Activated effector memory CD4-positive, alpha-beta T cell treated with anti-CD3 and anti-CD28 coated beads, Interleukin-2, amount 50 U/mL, for 16 hours (primary cell): ENCODE measurements around the gene OBSCN.

ENCODE experiments used
- DNase-seq: peaks from one replicate; pipeline ENCODE4 v3.0.0-alpha.2; 2020

The OBSCN gene

GRCh38 chr1:228279011-228279721 is 71.3 kb downstream of the OBSCN start:
- DNase-seq = no peak

GRCh38 chr1:228279722-228280105 is 71.9 kb downstream of the OBSCN start:
- no peak for DNase-seq

DNA sequence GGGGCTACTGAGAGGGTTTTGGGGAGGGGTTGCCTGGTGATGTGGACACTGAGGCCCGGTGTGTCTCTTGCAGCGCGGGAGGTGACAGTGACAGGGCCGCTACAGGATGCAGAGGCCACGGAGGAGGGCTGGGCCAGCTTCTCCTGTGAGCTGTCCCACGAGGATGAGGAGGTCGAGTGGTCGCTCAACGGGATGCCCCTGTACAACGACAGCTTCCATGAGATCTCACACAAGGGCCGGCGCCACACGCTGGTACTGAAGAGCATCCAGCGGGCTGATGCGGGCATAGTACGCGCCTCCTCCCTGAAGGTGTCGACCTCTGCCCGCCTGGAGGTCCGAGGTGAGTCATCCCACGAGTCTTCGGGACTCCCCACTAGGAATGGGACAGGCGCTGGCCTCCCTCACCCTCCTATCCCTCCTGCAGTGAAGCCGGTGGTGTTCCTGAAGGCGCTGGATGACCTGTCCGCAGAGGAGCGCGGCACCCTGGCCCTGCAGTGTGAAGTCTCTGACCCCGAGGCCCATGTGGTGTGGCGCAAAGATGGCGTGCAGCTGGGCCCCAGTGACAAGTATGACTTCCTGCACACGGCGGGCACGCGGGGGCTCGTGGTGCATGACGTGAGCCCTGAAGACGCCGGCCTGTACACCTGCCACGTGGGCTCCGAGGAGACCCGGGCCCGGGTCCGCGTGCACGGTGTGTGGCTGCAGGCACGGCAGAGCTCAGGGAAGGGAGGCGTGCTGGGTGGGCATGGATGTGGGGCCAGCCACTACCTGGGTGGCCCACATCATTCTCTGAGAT is 72.5 kb downstream of the OBSCN start:
- peak; percentile 60 for DNase-seq

- DNase-seq = no peak
These were observed 73.2 kb downstream of the OBSCN start for GRCh38 chr1:228280961-228281591.

- no peak for DNase-seq
These were observed 73.9 kb downstream of the OBSCN start for GRCh38 chr1:228281631-228282328.

GRCh38 chr1:228282329-228283042 is 74.6 kb downstream of the OBSCN start:
- DNase-seq = peak; percentile 45

GRCh38 chr1:228283043-228283371 is 75.2 kb downstream of the OBSCN start:
- DNase-seq = peak; percentile 48

DNA sequence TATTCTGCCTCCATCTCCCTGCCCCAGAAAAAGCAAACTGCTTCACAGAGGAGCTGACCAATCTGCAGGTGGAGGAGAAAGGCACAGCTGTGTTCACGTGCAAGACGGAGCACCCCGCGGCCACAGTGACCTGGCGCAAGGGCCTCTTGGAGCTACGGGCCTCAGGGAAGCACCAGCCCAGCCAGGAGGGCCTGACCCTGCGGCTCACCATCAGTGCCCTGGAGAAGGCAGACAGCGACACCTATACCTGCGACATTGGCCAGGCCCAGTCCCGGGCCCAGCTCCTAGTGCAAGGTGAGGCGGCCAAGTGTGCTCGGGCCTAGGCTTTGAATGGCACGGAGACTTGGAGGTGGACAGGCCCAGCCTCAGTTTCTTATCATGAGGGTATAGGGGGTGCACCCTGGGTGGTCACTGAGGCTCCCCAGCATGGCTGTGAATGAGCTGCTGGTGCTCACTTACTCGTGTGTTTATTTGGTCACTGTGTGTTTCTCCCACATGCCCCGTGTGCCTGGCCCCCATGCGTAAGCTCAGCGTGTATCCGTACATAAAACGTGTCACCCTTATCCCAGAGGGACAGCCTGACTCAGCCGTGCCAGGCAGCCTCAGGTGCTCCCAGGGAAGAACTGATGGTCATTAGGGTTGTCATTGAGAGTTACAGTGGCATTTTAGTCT is 75.8 kb downstream of the OBSCN start:
- peak; percentile 53 for DNase-seq

DNA sequence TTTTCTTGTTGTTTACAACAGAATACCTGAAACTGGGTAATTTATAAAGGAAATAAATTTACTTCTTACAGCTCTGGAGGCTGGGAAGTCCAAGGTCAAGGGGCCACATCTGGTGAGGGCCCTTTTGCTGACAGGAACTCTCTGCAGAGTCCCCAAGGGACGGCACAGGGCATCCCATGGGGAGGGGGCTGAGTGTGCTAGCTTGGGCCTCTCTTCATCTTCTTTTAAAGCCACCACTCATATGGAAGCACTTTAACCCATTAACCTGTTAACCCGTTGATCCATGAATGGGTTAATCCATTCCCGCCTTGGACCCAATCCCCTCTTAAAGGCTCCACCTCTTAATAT is 76.3 kb downstream of the OBSCN start:
- no peak for DNase-seq

- DNase-seq = peak; percentile 47
These were observed 76.7 kb downstream of the OBSCN start for GRCh38 chr1:228284521-228284920.

DNA sequence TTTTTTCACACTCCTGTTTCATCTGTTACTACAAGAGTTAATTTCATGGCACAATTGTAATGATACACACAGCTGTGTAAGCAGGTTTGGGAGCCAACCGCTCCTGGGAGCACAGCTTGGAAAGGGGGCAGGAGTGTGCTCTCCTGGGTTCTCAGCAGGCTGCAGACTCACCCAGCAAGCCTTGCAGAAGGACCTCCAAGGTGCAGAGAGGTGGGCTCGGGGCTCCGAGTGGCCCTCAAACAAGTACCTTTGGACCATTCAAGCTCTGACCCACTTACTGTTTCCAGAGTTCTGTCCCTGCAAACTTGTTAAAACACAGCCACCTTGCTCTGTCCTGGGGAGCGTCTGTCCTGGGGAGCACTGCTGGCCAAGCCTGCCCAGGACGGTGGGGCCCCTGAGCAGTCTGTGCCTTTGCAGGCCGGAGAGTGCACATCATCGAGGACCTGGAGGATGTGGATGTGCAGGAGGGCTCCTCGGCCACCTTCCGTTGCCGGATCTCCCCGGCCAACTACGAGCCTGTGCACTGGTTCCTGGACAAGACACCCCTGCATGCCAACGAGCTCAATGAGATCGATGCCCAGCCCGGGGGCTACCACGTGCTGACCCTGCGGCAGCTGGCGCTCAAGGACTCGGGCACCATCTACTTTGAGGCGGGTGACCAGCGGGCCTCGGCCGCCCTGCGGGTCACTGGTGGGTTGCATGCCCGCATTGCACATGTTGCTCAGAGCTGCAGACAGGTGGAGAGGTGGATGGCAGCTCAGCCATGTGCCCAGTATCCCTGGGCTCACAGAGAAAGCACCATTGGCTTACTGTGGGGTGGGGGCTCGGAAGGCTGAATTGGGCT is 78.0 kb downstream of the OBSCN start:
- peak; percentile 57 for DNase-seq

DNA sequence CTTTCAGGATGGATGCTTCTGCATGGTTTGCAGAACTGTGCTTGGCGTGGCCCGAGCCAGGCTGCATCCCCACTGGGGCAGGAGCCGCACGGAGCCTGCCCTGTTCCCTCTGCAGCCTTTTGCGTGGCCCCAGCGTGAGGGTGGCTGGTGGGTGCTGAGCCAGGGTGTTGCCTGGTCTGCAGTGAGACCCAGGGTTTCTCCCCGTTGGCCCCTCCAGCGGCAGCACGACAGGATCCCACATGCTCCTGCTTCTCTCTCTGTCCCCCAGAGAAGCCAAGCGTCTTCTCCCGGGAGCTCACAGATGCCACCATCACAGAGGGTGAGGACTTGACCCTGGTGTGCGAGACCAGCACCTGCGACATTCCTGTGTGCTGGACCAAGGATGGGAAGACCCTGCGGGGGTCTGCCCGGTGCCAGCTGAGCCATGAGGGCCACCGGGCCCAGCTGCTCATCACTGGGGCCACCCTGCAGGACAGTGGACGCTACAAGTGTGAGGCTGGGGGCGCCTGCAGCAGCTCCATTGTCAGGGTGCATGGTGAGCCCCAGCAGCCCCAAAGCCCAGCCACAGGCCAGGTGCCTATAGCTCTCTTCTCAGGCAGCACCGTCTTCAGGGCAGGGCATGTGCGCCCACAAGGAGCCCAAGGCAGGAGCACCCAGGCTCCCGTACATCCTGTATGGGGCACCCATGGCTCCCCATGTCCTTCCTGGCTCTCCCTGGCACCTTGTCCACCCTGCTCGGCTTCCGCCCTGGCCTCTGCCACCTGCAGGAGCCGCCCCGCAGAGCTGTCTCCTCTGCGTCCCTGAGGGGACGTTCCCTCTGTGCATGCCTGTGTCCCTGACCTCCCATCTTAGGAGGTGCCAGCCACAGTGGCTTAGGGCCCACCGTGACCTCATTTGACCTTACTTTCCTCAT is 78.9 kb downstream of the OBSCN start:
- peak; percentile 57 for DNase-seq

DNA sequence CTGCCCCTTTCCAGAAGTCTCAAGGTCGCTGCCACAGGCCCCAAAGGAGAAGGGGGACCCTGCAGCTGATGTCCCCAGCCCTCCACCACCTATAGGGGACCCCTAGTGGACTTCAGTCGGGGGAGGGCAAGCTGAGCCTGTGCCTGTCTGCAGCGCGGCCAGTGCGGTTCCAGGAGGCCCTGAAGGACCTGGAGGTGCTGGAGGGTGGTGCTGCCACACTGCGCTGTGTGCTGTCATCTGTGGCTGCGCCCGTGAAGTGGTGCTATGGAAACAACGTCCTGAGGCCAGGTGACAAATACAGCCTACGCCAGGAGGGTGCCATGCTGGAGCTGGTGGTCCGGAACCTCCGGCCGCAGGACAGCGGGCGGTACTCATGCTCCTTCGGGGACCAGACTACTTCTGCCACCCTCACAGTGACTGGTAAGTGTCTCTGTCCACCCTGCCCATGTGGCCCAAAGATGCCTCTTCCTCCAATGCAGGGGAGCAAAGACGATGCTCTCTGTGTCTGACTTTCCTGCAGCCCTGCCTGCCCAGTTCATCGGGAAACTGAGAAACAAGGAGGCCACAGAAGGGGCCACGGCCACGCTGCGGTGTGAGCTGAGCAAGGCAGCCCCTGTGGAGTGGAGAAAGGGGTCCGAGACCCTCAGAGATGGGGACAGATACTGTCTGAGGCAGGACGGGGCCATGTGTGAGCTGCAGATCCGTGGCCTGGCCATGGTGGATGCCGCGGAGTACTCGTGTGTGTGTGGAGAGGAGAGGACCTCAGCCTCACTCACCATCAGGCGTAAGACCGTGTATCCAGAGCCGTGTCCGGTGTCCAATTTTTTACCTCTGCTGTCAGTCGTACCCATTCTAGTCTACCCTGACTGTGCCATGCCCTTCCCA is 79.9 kb downstream of the OBSCN start:
- peak; percentile 60 for DNase-seq

DNA sequence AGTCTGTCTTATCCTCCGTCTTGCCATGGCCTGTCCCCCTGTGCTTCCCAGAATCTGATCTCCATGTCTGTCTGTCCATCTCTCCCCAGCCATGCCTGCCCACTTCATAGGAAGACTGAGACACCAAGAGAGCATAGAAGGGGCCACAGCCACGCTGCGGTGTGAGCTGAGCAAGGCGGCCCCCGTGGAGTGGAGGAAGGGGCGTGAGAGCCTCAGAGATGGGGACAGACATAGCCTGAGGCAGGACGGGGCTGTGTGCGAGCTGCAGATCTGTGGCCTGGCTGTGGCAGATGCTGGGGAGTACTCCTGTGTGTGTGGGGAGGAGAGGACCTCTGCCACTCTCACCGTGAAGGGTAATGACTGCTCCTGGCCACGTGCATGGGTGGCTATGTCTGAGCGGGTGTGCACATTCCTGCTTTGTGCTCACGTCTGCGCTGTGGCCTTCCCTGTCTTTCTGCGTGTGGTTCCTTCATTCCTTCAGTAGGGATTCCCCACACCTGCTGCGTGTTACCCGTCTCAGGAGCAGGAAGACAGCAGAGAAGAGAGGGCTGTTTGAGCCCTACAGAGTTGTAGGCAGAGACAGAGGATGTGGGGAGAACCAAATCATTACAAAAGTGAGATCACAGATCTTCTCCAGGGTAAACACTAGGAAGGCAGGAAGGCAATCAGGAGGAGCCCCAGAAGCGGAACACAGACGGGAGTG is 80.8 kb downstream of the OBSCN start:
- DNase-seq = peak; percentile 44

DNA sequence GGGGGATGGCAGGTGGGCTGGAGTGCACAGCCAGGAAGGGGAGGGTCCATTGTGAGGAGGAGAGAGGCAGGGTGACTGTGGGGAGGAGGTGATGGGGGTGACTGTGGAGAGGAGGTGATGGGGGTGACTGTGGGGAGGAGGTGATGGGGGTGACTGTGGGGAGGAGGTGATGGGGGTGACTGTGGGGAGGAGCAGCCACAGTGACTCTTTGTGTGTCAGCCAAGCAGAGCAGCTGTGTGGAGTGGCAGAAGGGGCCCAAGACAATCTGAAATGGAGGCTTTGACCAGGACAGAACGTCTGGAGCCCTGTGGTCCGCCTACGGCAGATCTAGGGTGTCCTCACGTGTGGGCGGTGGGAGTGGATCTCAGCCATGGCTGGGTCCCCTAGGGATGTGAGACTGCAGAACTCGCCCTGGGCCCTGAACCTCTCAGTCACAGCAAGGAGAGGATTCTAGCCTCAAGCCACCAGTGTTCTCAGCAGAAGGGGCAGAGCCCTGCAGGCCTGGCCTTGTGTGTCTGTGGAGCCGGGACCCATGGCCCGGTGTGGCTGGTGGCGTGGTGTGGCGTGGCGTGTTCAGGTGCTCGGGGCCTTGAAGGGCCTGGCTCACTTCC is 81.5 kb downstream of the OBSCN start:
- DNase-seq = peak; percentile 60

- DNase-seq = peak; percentile 42
These were observed 82.4 kb downstream of the OBSCN start for GRCh38 chr1:228289996-228290881.
